ENCODE measurements around the gene IQGAP1. TPM values are rescaled to one million over a fixed set of nuclear protein-coding genes. Genes with fewer than 3 reads are reported as not detected.

Gene IQGAP1
- total and polyA plus RNA-seq, 9 of the 15 experiments (the other 6 are each of a cell fraction or from before 2014, with no cell fraction given), result 37.6 to 143 (median 77.7) TPM

- TF ChIP-seq ZMIZ1 (IDR thresholded peaks at IDR 0.05; ENCODE audit: low read depth in 2 of 2, low read length in 2 of 2) (peak in 1 of 2 experiments; percentile 70; a peak in 1 of 4 replicates), HDAC3 (IDR thresholded peaks at IDR 0.05; ENCODE audit: borderline replicate concordance, partially characterized antibody) (peak; percentile 30), CBFA2T3 (IDR thresholded peaks at IDR 0.05) (peak; percentile 89), GATA2 (CRISPR knock-in tag; IDR thresholded peaks at IDR 0.05) (peak; percentile 51; the same call in 1 of the 2 replicates), JUND (IDR thresholded peaks at IDR 0.05; ENCODE audit: borderline replicate concordance, low read depth, low read length) (peak; percentile 52; the same call in 1 of the 2 replicates), JUND (tag; IDR thresholded peaks at IDR 0.05; ENCODE audit: borderline replicate concordance, low read depth, low read length) (no peak), SRF (CRISPR knock-in tag; IDR thresholded peaks at IDR 0.05) (no peak), STAT6 (CRISPR knock-in tag; IDR thresholded peaks at IDR 0.05) (no peak), STAT5A (IDR thresholded peaks at IDR 0.05; ENCODE audit: borderline replicate concordance, low read length) (peak; percentile 80; the same call in 1 of the 2 replicates), ARID1B (IDR thresholded peaks at IDR 0.05) (peak; percentile 94), TFE3 (CRISPR knock-in tag; IDR thresholded peaks at IDR 0.05) (no peak), RBM34 (IDR thresholded peaks at IDR 0.05; ENCODE audit: borderline replicate concordance, insufficient read depth, low read length) (no peak), HDAC2 (IDR thresholded peaks at IDR 0.05) (peak; percentile 40; the same call in 1 of the 2 replicates), PRDM10 (IDR thresholded peaks at IDR 0.05; ENCODE audit: partially characterized antibody) (peak; percentile 64), MCM3 (IDR thresholded peaks at IDR 0.05) (no peak), ATF4 (CRISPR knock-in tag; IDR thresholded peaks at IDR 0.05) (0 out of 2 replicates have a peak, but pooled peaks have one; percentile 19)
Observed at GRCh38 chr15:90540768-90541167, 152.7 kb downstream of the IQGAP1 start (continued).
